ENCODE results near the gene GAS2L2.

DNA sequence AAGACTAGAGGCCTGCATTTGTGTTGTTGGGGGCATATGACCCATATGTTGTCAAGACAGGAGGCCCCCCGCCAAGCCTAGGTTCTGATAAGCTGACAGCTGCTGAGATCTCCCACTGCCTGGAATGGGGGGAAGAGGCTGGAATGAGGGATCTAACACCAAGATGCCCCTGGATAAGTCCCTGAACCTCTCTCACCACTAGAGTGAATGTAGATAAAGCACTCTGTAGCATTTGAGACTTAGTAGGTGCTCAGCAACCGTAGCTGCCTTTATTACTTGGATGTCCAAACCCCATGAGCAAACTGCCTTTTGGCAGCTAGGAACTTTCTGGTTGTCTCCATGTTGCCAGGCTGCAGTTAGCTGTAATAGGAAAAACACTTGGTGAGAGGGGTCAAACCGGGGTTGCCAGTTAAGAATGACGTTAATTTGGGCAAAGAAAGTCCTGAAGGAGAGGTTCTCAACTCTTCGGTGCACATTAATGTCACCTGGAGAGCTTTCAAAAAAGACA lies 26.0 kb downstream of the GAS2L2 start:
- TF ChIP-seq, protein P1, sequence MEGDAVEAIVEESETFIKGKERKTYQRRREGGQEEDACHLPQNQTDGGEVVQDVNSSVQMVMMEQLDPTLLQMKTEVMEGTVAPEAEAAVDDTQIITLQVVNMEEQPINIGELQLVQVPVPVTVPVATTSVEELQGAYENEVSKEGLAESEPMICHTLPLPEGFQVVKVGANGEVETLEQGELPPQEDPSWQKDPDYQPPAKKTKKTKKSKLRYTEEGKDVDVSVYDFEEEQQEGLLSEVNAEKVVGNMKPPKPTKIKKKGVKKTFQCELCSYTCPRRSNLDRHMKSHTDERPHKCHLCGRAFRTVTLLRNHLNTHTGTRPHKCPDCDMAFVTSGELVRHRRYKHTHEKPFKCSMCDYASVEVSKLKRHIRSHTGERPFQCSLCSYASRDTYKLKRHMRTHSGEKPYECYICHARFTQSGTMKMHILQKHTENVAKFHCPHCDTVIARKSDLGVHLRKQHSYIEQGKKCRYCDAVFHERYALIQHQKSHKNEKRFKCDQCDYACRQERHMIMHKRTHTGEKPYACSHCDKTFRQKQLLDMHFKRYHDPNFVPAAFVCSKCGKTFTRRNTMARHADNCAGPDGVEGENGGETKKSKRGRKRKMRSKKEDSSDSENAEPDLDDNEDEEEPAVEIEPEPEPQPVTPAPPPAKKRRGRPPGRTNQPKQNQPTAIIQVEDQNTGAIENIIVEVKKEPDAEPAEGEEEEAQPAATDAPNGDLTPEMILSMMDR (conservative IDR thresholded peaks at IDR 0.05) = no peak
- TF ChIP-seq EZH2 (IDR thresholded peaks at IDR 0.05; ENCODE audit: low read depth) = no peak

Measured in PC-9 (cell line).